T-helper 17 cell (primary cell): ENCODE data around the gene AADAC. TPM values are rescaled to one million over a fixed set of nuclear protein-coding genes. Genes with fewer than 3 reads are reported as not detected.
"Not testable (repeated sequence)": the region's sequence is repeated elsewhere in the genome, so short reads cannot be mapped to it uniquely, and the experiment has no call there.

Source experiments
- ATAC-seq: fragments of 150-1000 bp; cut with Tn5 transposase; 2 replicates; pipeline ENCODE4 v1.10.0; 2021; ENCODE audit warnings: mild to moderate bottlenecking, moderate library complexity
- DNase-seq, 3 donors: peaks; one replicate each; pipeline versions ENCODE4 v3.0.0 to v3.0.0-alpha.2; 2020 to 2021
- H3K9me3 ChIP-seq: one replicate; pipeline ENCODE4 v1.7.0; 2013; ENCODE audit warnings: low read length, mild to moderate bottlenecking; ENCODE audit not compliant: control insufficient read depth, poor library complexity, severe bottlenecking
- H3K27ac Mint-ChIP-seq: one replicate; pipeline ENCODE4 v1.8.0; 2022; ENCODE audit warnings: mild to moderate bottlenecking, moderate library complexity, mixed read lengths
- H3K27me3 Mint-ChIP-seq: one replicate; pipeline ENCODE4 v1.8.0; 2022; ENCODE audit warnings: mixed read lengths
- H3K36me3 Mint-ChIP-seq: one replicate; pipeline ENCODE4 v1.8.0; 2022; ENCODE audit warnings: low read depth, mixed read lengths
- H3K4me1 Mint-ChIP-seq: one replicate; pipeline ENCODE4 v1.8.0; 2022; ENCODE audit warnings: mild to moderate bottlenecking, mixed read lengths
- H3K4me3 Mint-ChIP-seq: one replicate; pipeline ENCODE4 v1.8.0; 2022; ENCODE audit warnings: mild to moderate bottlenecking, moderate library complexity, mixed read lengths
- total RNA-seq, 4 donors: library from RNA in 2 of 4; stranded (reverse) in 2 of 4; gene quantifications; one replicate each; pipeline ENCODE4 v1.2.3 and lab custom pipeline; 2022 to 2026

AADAC gene
- total RNA-seq, 2 donors from 2014 or later: not detected

GRCh38 chr3:151787626-151788025, 26.3 kb upstream of the AADAC start:
- no peaks in the 10 kb centered on the region for H3K9me3 ChIP-seq
- no peak overlapping the region for H3K4me3 Mint-ChIP-seq
- no peaks in the 10 kb centered on the region for H3K4me1 Mint-ChIP-seq
- no peak overlapping the region for H3K27ac Mint-ChIP-seq
- no peak for DNase-seq
- no peaks in the 10 kb centered on the region for H3K36me3 Mint-ChIP-seq
- peaks cover 10% of the 10 kb centered on the region for H3K27me3 Mint-ChIP-seq
- no peak for ATAC-seq

- no peak for ATAC-seq
- DNase-seq: no peak
- H3K9me3 ChIP-seq: no peaks in the 10 kb centered on the region
- no peaks in the 10 kb centered on the region for H3K4me1 Mint-ChIP-seq
- H3K36me3 Mint-ChIP-seq: no peaks in the 10 kb centered on the region
- no peak overlapping the region for H3K4me3 Mint-ChIP-seq
- H3K27ac Mint-ChIP-seq: no peak overlapping the region
- H3K27me3 Mint-ChIP-seq: peaks cover 10% of the 10 kb centered on the region
Measured at GRCh38 chr3:151788401-151788800, 25.5 kb upstream of the AADAC start.

GRCh38 chr3:151789853-151790463, 24.0 kb upstream of the AADAC start:
- ATAC-seq: no peak
- Mint-ChIP-seq H3K4me3 (no peak overlapping the region), H3K27ac (no peak overlapping the region), H3K27me3 (peaks cover 11% of the 10 kb centered on the region), H3K4me1 (no peaks in the 10 kb centered on the region), H3K36me3 (no peaks in the 10 kb centered on the region)
- no peak for DNase-seq
- H3K9me3 ChIP-seq: no peaks in the 10 kb centered on the region

GRCh38 chr3:151790763-151791162, 23.2 kb upstream of the AADAC start:
- not testable (repeated sequence) for ATAC-seq, H3K27ac Mint-ChIP-seq, DNase-seq, H3K36me3 Mint-ChIP-seq, H3K27me3 Mint-ChIP-seq, H3K9me3 ChIP-seq, H3K4me1 Mint-ChIP-seq, H3K4me3 Mint-ChIP-seq

- H3K9me3 ChIP-seq: no peaks in the 10 kb centered on the region
- no peaks in the 10 kb centered on the region for H3K36me3 Mint-ChIP-seq
- DNase-seq (no peak), ATAC-seq (no peak)
- no peak overlapping the region for H3K4me3 Mint-ChIP-seq
- H3K27me3 Mint-ChIP-seq: peaks cover 10% of the 10 kb centered on the region
- no peak overlapping the region for H3K27ac Mint-ChIP-seq
- no peaks in the 10 kb centered on the region for H3K4me1 Mint-ChIP-seq
Measured at GRCh38 chr3:151792411-151792810, 21.5 kb upstream of the AADAC start.

- H3K36me3 Mint-ChIP-seq: no peaks in the 10 kb centered on the region
Measured at GRCh38 chr3:151793636-151794035, 20.3 kb upstream of the AADAC start.

GRCh38 chr3:151794080-151794479, 19.8 kb upstream of the AADAC start:
- DNase-seq: no peak
- Mint-ChIP-seq H3K36me3 (no peaks in the 10 kb centered on the region), H3K27ac (no peak overlapping the region), H3K4me1 (no peaks in the 10 kb centered on the region), H3K27me3 (peaks cover 14% of the 10 kb centered on the region), H3K4me3 (no peak overlapping the region)
- H3K9me3 ChIP-seq: no peaks in the 10 kb centered on the region
- no peak for ATAC-seq

More at GRCh38 chr3:151793636-151794035, 20.3 kb upstream of the AADAC start:
- Mint-ChIP-seq H3K4me1 (no peaks in the 10 kb centered on the region), H3K4me3 (no peak overlapping the region), H3K27me3 (peaks cover 14% of the 10 kb centered on the region), H3K27ac (no peak overlapping the region)
- no peak for ATAC-seq
- H3K9me3 ChIP-seq: no peaks in the 10 kb centered on the region
- no peak for DNase-seq

GRCh38 chr3:151795276-151795675, 18.6 kb upstream of the AADAC start:
- no peaks in the 10 kb centered on the region for H3K36me3 Mint-ChIP-seq
- no peaks in the 10 kb centered on the region for H3K4me1 Mint-ChIP-seq
- DNase-seq: no peak
- H3K4me3 Mint-ChIP-seq: no peak overlapping the region
- no peak overlapping the region for H3K27ac Mint-ChIP-seq
- no peak for ATAC-seq
- no peaks in the 10 kb centered on the region for H3K9me3 ChIP-seq
- H3K27me3 Mint-ChIP-seq: peaks cover 10% of the 10 kb centered on the region

GRCh38 chr3:151796105-151796680, 17.7 kb upstream of the AADAC start:
- no peak overlapping the region for H3K4me3 Mint-ChIP-seq
- H3K27me3 Mint-ChIP-seq: peaks cover 10% of the 10 kb centered on the region
- H3K4me1 Mint-ChIP-seq: no peaks in the 10 kb centered on the region
- no peak overlapping the region for H3K27ac Mint-ChIP-seq
- DNase-seq (no peak), ATAC-seq (no peak)
- no peaks in the 10 kb centered on the region for H3K9me3 ChIP-seq
- no peaks in the 10 kb centered on the region for H3K36me3 Mint-ChIP-seq

- no peaks in the 10 kb centered on the region for H3K36me3 Mint-ChIP-seq
- H3K4me3 Mint-ChIP-seq: no peak overlapping the region
- H3K27ac Mint-ChIP-seq: no peak overlapping the region
- no peak for ATAC-seq
- DNase-seq: no peak
- peaks cover 10% of the 10 kb centered on the region for H3K27me3 Mint-ChIP-seq
- H3K4me1 Mint-ChIP-seq: no peaks in the 10 kb centered on the region
- no peaks in the 10 kb centered on the region for H3K9me3 ChIP-seq
Measured at GRCh38 chr3:151798466-151798865, 15.4 kb upstream of the AADAC start.

- DNase-seq (no peak), ATAC-seq (no peak)
- Mint-ChIP-seq H3K36me3 (no peaks in the 10 kb centered on the region), H3K4me3 (no peak overlapping the region), H3K27ac (no peak overlapping the region), H3K27me3 (peaks cover 5% of the 10 kb centered on the region), H3K4me1 (no peaks in the 10 kb centered on the region)
- no peaks in the 10 kb centered on the region for H3K9me3 ChIP-seq
Measured at GRCh38 chr3:151800431-151800830, 13.5 kb upstream of the AADAC start.

- Mint-ChIP-seq H3K36me3 (no peaks in the 10 kb centered on the region), H3K27me3 (no peaks in the 10 kb centered on the region), H3K4me1 (no peaks in the 10 kb centered on the region), H3K4me3 (no peak overlapping the region), H3K27ac (no peak overlapping the region)
- DNase-seq (no peak), ATAC-seq (no peak)
- H3K9me3 ChIP-seq: no peaks in the 10 kb centered on the region
Measured at GRCh38 chr3:151804267-151804666, 9.6 kb upstream of the AADAC start.

- DNase-seq (no peak), ATAC-seq (no peak)
- H3K4me3 Mint-ChIP-seq: no peak overlapping the region
- H3K27me3 Mint-ChIP-seq: no peaks in the 10 kb centered on the region
- H3K4me1 Mint-ChIP-seq: no peaks in the 10 kb centered on the region
- no peak overlapping the region for H3K27ac Mint-ChIP-seq
- H3K9me3 ChIP-seq: peaks cover 2% of the 10 kb centered on the region
- H3K36me3 Mint-ChIP-seq: no peaks in the 10 kb centered on the region
Measured at GRCh38 chr3:151806838-151807237, 7.1 kb upstream of the AADAC start.

GRCh38 chr3:151808926-151809325, 5.0 kb upstream of the AADAC start:
- not testable (repeated sequence) for H3K9me3 ChIP-seq, DNase-seq, H3K36me3 Mint-ChIP-seq, H3K4me3 Mint-ChIP-seq, H3K4me1 Mint-ChIP-seq, H3K27me3 Mint-ChIP-seq, ATAC-seq, H3K27ac Mint-ChIP-seq
